ENCODE data around the gene CFAP57. TPM values are rescaled to one million over a fixed set of nuclear protein-coding genes. Genes with fewer than 3 reads are reported as not detected.

CFAP57 gene
- total RNA-seq, 1 donor from 2014 or later: 0.24 TPM

DNA sequence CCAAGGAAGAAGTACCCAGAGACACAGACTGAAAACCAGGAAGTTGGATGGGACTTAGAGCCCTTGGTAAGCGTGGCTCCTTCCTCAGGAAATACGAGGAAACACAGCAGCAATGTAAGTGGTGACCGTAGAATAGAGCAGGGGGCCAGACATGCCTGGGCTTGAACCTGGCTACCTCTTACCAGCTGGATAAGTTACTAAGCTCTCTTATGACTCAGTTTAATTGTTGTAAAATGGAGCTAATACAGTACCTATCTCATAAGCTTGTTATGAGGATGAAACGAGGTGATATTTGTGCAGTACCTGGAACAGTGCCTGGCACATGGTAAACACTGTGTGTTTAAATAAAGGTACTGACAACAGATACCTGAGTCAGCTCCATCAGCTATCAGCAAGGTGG is 19.3 kb upstream of the CFAP57 start:
- H3K4me3 Mint-ChIP-seq (ENCODE audit: unreplicated experiment): no peak overlapping the region
- no peak for DNase-seq (ENCODE audit: extremely low spot score, unreplicated experiment)
- no peaks in the 10 kb centered on the region for H3K36me3 Mint-ChIP-seq (ENCODE audit: unreplicated experiment)
- no peaks in the 10 kb centered on the region for H3K9me3 Mint-ChIP-seq (ENCODE audit: unreplicated experiment)
- H3K27ac Mint-ChIP-seq (ENCODE audit: unreplicated experiment): no peak overlapping the region
- TF ChIP-seq, protein P1, sequence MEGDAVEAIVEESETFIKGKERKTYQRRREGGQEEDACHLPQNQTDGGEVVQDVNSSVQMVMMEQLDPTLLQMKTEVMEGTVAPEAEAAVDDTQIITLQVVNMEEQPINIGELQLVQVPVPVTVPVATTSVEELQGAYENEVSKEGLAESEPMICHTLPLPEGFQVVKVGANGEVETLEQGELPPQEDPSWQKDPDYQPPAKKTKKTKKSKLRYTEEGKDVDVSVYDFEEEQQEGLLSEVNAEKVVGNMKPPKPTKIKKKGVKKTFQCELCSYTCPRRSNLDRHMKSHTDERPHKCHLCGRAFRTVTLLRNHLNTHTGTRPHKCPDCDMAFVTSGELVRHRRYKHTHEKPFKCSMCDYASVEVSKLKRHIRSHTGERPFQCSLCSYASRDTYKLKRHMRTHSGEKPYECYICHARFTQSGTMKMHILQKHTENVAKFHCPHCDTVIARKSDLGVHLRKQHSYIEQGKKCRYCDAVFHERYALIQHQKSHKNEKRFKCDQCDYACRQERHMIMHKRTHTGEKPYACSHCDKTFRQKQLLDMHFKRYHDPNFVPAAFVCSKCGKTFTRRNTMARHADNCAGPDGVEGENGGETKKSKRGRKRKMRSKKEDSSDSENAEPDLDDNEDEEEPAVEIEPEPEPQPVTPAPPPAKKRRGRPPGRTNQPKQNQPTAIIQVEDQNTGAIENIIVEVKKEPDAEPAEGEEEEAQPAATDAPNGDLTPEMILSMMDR (IDR thresholded peaks at IDR 0.05): no peak
- no peaks in the 10 kb centered on the region for H3K27me3 Mint-ChIP-seq (ENCODE audit: unreplicated experiment)
- peaks cover 11% of the 10 kb centered on the region for H3K4me1 Mint-ChIP-seq (ENCODE audit: unreplicated experiment)

DNA sequence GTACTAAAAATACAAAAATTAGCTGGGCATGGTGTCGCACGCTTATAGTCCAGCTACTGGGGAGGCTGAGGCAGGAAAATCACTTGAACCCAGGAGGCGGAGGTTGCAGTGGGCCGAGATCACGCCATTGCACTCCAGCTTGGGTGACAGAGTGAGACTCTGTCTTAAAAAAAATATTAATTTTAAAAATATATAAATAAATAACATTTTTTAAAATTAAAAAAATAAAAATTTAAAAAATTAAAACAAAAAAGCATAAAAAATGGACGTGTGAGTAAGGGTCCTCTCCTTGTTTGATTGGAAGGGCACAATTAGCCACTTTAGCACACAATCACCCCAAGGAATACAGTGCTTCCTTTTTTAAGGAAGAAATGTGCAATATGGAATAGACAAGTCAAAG is 18.7 kb upstream of the CFAP57 start:
- H3K27me3 Mint-ChIP-seq (ENCODE audit: unreplicated experiment): no peaks in the 10 kb centered on the region
- TF ChIP-seq, protein P1 (IDR thresholded peaks at IDR 0.05): no peak
- no peaks in the 10 kb centered on the region for H3K9me3 Mint-ChIP-seq (ENCODE audit: unreplicated experiment)
- peaks cover 8% of the 10 kb centered on the region for H3K4me1 Mint-ChIP-seq (ENCODE audit: unreplicated experiment)
- no peak overlapping the region for H3K4me3 Mint-ChIP-seq (ENCODE audit: unreplicated experiment)
- no peak for DNase-seq (ENCODE audit: extremely low spot score, unreplicated experiment)
- no peak overlapping the region for H3K27ac Mint-ChIP-seq (ENCODE audit: unreplicated experiment)
- no peaks in the 10 kb centered on the region for H3K36me3 Mint-ChIP-seq (ENCODE audit: unreplicated experiment)

- Mint-ChIP-seq H3K27ac (ENCODE audit: unreplicated experiment) (no peak overlapping the region), H3K4me1 (ENCODE audit: unreplicated experiment) (no peaks in the 10 kb centered on the region), H3K27me3 (ENCODE audit: unreplicated experiment) (no peaks in the 10 kb centered on the region), H3K4me3 (ENCODE audit: unreplicated experiment) (no peak overlapping the region), H3K9me3 (ENCODE audit: unreplicated experiment) (no peaks in the 10 kb centered on the region), H3K36me3 (ENCODE audit: unreplicated experiment) (no peaks in the 10 kb centered on the region)
- TF ChIP-seq, protein P1 (IDR thresholded peaks at IDR 0.05): no peak
- DNase-seq (ENCODE audit: extremely low spot score, unreplicated experiment): no peak
Observed at GRCh38 chr1:43156026-43156425, 16.1 kb upstream of the CFAP57 start.

DNA sequence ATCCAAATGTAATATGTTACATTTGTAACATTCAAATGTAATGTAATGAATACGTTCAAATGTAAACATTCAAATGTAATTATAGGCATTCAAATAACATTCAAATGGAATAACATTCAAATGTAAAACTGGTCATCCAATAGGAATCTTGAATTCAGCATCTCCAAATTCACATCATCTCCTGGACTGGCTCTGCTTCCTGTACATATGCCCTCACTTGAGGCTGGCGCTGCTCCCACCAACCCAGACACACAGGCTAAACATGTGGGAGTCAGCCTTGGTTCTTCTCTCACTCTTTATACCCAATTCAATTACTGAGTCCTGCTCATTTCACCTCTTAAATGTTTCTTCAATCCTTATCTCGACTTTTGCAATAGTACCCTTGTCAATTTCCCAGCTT is 7.0 kb upstream of the CFAP57 start:
- H3K27ac Mint-ChIP-seq (ENCODE audit: unreplicated experiment): no peak overlapping the region
- no peaks in the 10 kb centered on the region for H3K9me3 Mint-ChIP-seq (ENCODE audit: unreplicated experiment)
- no peak overlapping the region for H3K4me3 Mint-ChIP-seq (ENCODE audit: unreplicated experiment)
- H3K4me1 Mint-ChIP-seq (ENCODE audit: unreplicated experiment): peaks cover 2% of the 10 kb centered on the region
- no peak for DNase-seq (ENCODE audit: extremely low spot score, unreplicated experiment)
- peaks cover 52% of the 10 kb centered on the region for H3K36me3 Mint-ChIP-seq (ENCODE audit: unreplicated experiment)
- H3K27me3 Mint-ChIP-seq (ENCODE audit: unreplicated experiment): no peaks in the 10 kb centered on the region
- TF ChIP-seq, protein P1 (IDR thresholded peaks at IDR 0.05): no peak

GRCh38 chr1:43165765-43166164 is 6.4 kb upstream of the CFAP57 start:
- no peak overlapping the region for H3K27ac Mint-ChIP-seq (ENCODE audit: unreplicated experiment)
- H3K36me3 Mint-ChIP-seq (ENCODE audit: unreplicated experiment): peaks cover 52% of the 10 kb centered on the region
- H3K4me1 Mint-ChIP-seq (ENCODE audit: unreplicated experiment): peaks cover 8% of the 10 kb centered on the region
- TF ChIP-seq, protein P1 (IDR thresholded peaks at IDR 0.05): no peak
- no peak overlapping the region for H3K4me3 Mint-ChIP-seq (ENCODE audit: unreplicated experiment)
- DNase-seq (ENCODE audit: extremely low spot score, unreplicated experiment): no peak
- no peaks in the 10 kb centered on the region for H3K9me3 Mint-ChIP-seq (ENCODE audit: unreplicated experiment)
- no peaks in the 10 kb centered on the region for H3K27me3 Mint-ChIP-seq (ENCODE audit: unreplicated experiment)

Measured in osteocyte (in vitro differentiated cells).